K562 (cell line): ENCODE measurements around the gene NES. TPM values are rescaled to one million over a fixed set of nuclear protein-coding genes. Genes with fewer than 3 reads are reported as not detected.

Experiments
- ATAC-seq: fragments of 200-7000 bp; cut with Tn5 transposase; 3 replicates; pipeline ENCODE4 v1.9.1; 2020; ENCODE audit warnings: moderate library complexity
- BruUV-seq: library from RNA; stranded (reverse); fragments of 400-500 nt; replicated peaks from 2 replicates; lab custom pipeline; 2021; lab: Mats Ljungman, UMichigan
- CTCF ChIA-PET: fragments of 300-600 bp; formaldehyde crosslinking; extraction: SDS; loops from one replicate; lab custom pipeline; 2021; ENCODE audit warnings: low intra/inter-chr PET ratio; lab: Yijun Ruan, JAX
- POLR2A ChIA-PET: fragments of 300-600, 350-650 bp; sonication (Branson Sonifier 250); formaldehyde crosslinking; extraction: SDS; loops from one replicate; lab custom pipeline; 2021; ENCODE audit warnings: antibody characterized with exemption, inconsistent platforms; lab: Yijun Ruan, JAX
- DNase-seq, 4 experiments: peaks; one replicate each; pipeline versions ENCODE4 v3.0.0 to v3.0.0-alpha.2; 2011 to 2018; ENCODE audit warnings: low spot score in 3 of 4, mixed read lengths in 3 of 4; ENCODE audit errors: extremely low read depth in 1 of 4
- FAIRE-seq: peaks from 2 replicates; lab custom pipeline; 2011; peaks lifted over from hg19 to GRCh38; lab: Jason Lieb, UNC
- H2AFZ ChIP-seq: 2 replicates; pipeline ENCODE4 v1.6.0; 2011; ENCODE audit warnings: low read depth, low read length, control low read depth, inconsistent platforms
- H3K27ac ChIP-seq: fragments of 200-600 bp; 3 replicates; pipeline ENCODE4 v1.8.0; 2011; ENCODE audit warnings: low read depth, mild to moderate bottlenecking, control low read depth, inconsistent platforms, low read length, moderate library complexity, mixed read lengths; ENCODE audit errors: extremely low read depth
- H3K27me3 ChIP-seq, 2 experiments: fragments of 300-600 bp in 1 of 2; 2 replicates in 1 of 2; 3 replicates in 1 of 2; pipeline versions ENCODE4 v1.6.0 to v1.8.0; 2011; ENCODE audit warnings: inconsistent platforms in 2 of 2, low read length in 2 of 2, mild to moderate bottlenecking in 1 of 2, mixed read lengths in 1 of 2, moderate library complexity in 1 of 2; ENCODE audit not compliant: control insufficient read depth in 2 of 2, insufficient read depth in 2 of 2
- H3K36me3 ChIP-seq: fragments of 300-600 bp; 3 replicates; pipeline ENCODE4 v1.8.0; 2011; ENCODE audit warnings: mild to moderate bottlenecking, low read length, inconsistent platforms; ENCODE audit not compliant: control insufficient read depth, insufficient read depth
- H3K4me1 ChIP-seq, 2 experiments: fragments of 200-600 bp in 1 of 2; replicated peaks in 1 of 2; 2 replicates in 1 of 2; 3 replicates in 1 of 2; pipeline versions ENCODE4 v1.5.1 to v1.8.0; 2011; ENCODE audit warnings: inconsistent platforms in 2 of 2, low read length in 2 of 2, mild to moderate bottlenecking in 1 of 2, mixed read lengths in 1 of 2, moderate library complexity in 1 of 2; ENCODE audit not compliant: control insufficient read depth in 2 of 2, insufficient read depth in 2 of 2
- H3K4me2 ChIP-seq: 2 replicates; pipeline ENCODE4 v1.6.1; 2011; ENCODE audit warnings: low read length, control low read depth, inconsistent platforms, mixed read lengths; ENCODE audit not compliant: insufficient read depth
- H3K4me3 ChIP-seq: fragments of 200-600 bp; sonication (generic), shearing (Covaris generic); 2 replicates; pipeline ENCODE4 v1.5.1; 2016; ENCODE audit warnings: control low read depth, inconsistent platforms
- H3K79me2 ChIP-seq: fragments of 200-600 bp; 3 replicates; pipeline ENCODE4 v1.8.0; 2011; ENCODE audit warnings: low read length, inconsistent platforms; ENCODE audit not compliant: control insufficient read depth, insufficient read depth
- H3K9ac ChIP-seq, 2 experiments: 2 replicates each; pipeline versions ENCODE4 v1.6.0 to v1.6.1; 2011; ENCODE audit warnings: low read depth in 2 of 2, low read length in 2 of 2, control low read depth in 1 of 2, inconsistent platforms in 1 of 2, mild to moderate bottlenecking in 1 of 2, mixed read lengths in 1 of 2; ENCODE audit not compliant: insufficient read depth in 1 of 2
- H3K9me1 ChIP-seq: one replicate; pipeline ENCODE4 v1.6.0; 2011; ENCODE audit warnings: inconsistent platforms, mild to moderate bottlenecking, low read length, moderate library complexity; ENCODE audit not compliant: control insufficient read depth, insufficient read depth
- H3K9me3 ChIP-seq: replicated peaks from 2 replicates; pipeline ENCODE4 v1.5.1; 2011; ENCODE audit warnings: low read depth, low read length, inconsistent platforms; ENCODE audit not compliant: control insufficient read depth, insufficient read depth
- H4K20me1 ChIP-seq: replicated peaks from 2 replicates; pipeline ENCODE4 v1.6.1; 2011; ENCODE audit warnings: low read length, inconsistent platforms, mixed read lengths; ENCODE audit not compliant: control insufficient read depth, insufficient read depth
- EGR1 ChIP-seq: fragments of 450-650 bp; conservative IDR thresholded peaks from 2 replicates; pipeline ENCODE4 v1.6.1; 2017; ENCODE audit warnings: mild to moderate bottlenecking
- EHMT2 ChIP-seq: fragments of 450-650 bp; IDR thresholded peaks from 2 replicates; pipeline ENCODE4 v1.6.1; 2018; ENCODE audit warnings: antibody characterized with exemption
- NFYB ChIP-seq: IDR thresholded peaks from 2 replicates; pipeline ENCODE4 v1.6.1; 2011; ENCODE audit warnings: mild to moderate bottlenecking, moderate library complexity; ENCODE audit not compliant: insufficient read length; ENCODE audit errors: extremely low read depth
- PHB2 ChIP-seq: fragments of 450-650 bp; IDR thresholded peaks from 2 replicates; pipeline ENCODE4 v1.6.1; 2017; ENCODE audit warnings: low read depth
- PRMT5 ChIP-seq: sonication (generic); formaldehyde crosslinking; IDR thresholded peaks from 2 replicates; pipeline ENCODE4 v1.5.0; 2020; ENCODE audit warnings: missing genetic modification reagents
- SMAD2 ChIP-seq: fragments of 150-350 bp; IDR thresholded peaks from 2 replicates; pipeline ENCODE4 v1.6.1; 2014; ENCODE audit warnings: low read depth, mild to moderate bottlenecking, low read length
- TCF7L2 ChIP-seq: fragments of 150-350 bp; IDR thresholded peaks from 2 replicates; pipeline ENCODE4 v1.6.1; 2016; ENCODE audit warnings: low read depth, mild to moderate bottlenecking, low read length, moderate library complexity
- WGBS: fragments of 100-300 bp; shearing (Covaris generic); methylation state at CpG from one replicate; pipeline ENCODE4 v1.1.6; 2016; ENCODE audit warnings: low coverage, mixed read lengths; ENCODE audit not compliant: insufficient coverage; ENCODE audit errors: missing lambda C conversion rate; 5-methylcytosine and 5-hydroxymethylcytosine counted together
- in situ Hi-C: fragments of 300-500 bp; cut with MboI; formaldehyde crosslinking; loops from 4 replicates; pipeline ENCODE4 v1.15.0; 2018; ENCODE audit warnings: inconsistent platforms, mixed read lengths
- intact Hi-C: fragments of 100-400 bp; cut with micrococcal nuclease; formaldehyde crosslinking; loops from 2 replicates; pipeline ENCODE4 v1.14.2; 2022
- polyA plus RNA-seq, 8 experiments: library from polyadenylated mRNA; depleted of rRNA in 4 of 8; stranded (reverse) in 5 of 8; unstranded in 3 of 8; fragments of >200 nt; fragmentation: Nextera tagmentation in 2 of 8; fragmentation: Illumina TruSeq in 1 of 8; extraction: Ambion mirVana in 2 of 8; extraction: Trizol in 1 of 8; gene quantifications; 2 replicates each; pipeline versions ENCODE4 v1.2.1 to v1.2.3, GENCODE V29; 2011 to 2014; ENCODE audit warnings: inconsistent platforms in 1 of 8, missing spikeins in 1 of 8
- total RNA-seq, 7 experiments: library from RNA; depleted of rRNA in 6 of 7; stranded (reverse); fragments of >200 nt in 6 of 7; fragmentation: Illumina TruSeq in 2 of 7; extraction: Trizol in 2 of 7; gene quantifications; 2 replicates each; pipeline versions ENCODE4 v1.2.1 to v1.2.3, GENCODE V29; 2011 to 2021; ENCODE audit warnings: low replicate concordance in 1 of 7
- TF ChIP-seq, protein P1 (sequence below): sonication (generic); formaldehyde crosslinking; IDR thresholded peaks from 2 replicates; pipeline ENCODE4 v1.8.1; 2023; ENCODE audit warnings: mild to moderate bottlenecking, missing genetic modification reagents
- TF ChIP-seq, protein P2 (sequence below), 2 experiments: fragments of 450-650 bp; formaldehyde crosslinking in 1 of 2; IDR thresholded peaks; 2 replicates each; pipeline versions ENCODE4 v1.4.0 to v1.6.1; 2014 to 2020; ENCODE audit warnings: mild to moderate bottlenecking in 2 of 2, borderline replicate concordance in 1 of 2, low read depth in 1 of 2

NES gene
- total and polyA plus RNA-seq, 9 of the 15 experiments (the other 6 are each of a cell fraction or from before 2014, with no cell fraction given), result 0.10 to 8.6 (median 4.2) TPM

DNA sequence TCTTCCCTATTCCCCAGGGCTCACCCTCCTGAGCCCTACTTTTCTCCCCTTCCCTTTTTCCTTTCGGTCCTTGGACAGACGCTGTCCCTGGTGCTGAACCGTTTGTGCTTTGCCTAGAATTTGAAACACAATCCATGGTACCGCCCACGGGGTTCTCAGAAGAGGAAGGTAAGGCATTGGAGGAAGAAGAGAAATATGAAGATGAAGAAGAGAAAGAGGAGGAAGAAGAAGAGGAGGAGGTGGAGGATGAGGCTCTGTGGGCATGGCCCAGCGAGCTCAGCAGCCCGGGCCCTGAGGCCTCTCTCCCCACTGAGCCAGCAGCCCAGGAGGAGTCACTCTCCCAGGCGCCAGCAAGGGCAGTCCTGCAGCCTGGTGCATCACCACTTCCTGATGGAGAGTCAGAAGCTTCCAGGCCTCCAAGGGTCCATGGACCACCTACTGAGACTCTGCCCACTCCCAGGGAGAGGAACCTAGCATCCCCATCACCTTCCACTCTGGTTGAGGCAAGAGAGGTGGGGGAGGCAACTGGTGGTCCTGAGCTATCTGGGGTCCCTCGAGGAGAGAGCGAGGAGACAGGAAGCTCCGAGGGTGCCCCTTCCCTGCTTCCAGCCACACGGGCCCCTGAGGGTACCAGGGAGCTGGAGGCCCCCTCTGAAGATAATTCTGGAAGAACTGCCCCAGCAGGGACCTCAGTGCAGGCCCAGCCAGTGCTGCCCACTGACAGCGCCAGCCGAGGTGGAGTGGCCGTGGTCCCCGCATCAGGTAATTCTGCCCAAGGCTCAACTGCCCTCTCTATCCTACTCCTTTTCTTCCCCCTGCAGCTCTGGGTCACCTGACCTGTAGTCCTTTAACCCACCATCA lies 24.8 kb downstream of the NES start:
- H3K9me3 ChIP-seq, result no peaks in the 10 kb centered on the region
- no peak overlapping the region for H3K4me3 ChIP-seq
- peaks cover 54% of the 10 kb centered on the region; the same call in 2 of the 3 replicates for H3K36me3 ChIP-seq
- DNase-seq, result peak in 2 of 4 experiments; percentile 39 to 64
- no peak overlapping the region for H2AFZ ChIP-seq
- BruUV-seq, result no TSS peak
- in situ Hi-C loops (no loop called here), intact Hi-C loops (no loop called here)
- H3K79me2 ChIP-seq, result peaks cover 45% of the 10 kb centered on the region
- H3K4me1 ChIP-seq, result peaks cover 9 to 32% of the 10 kb centered on the region in 2 experiments
- H3K4me2 ChIP-seq, result no peak overlapping the region
- 67% methylated on average over 12 of the region's 16 CpGs for WGBS
- H3K27ac ChIP-seq, result no peak overlapping the region
- CTCF ChIA-PET, result interaction anchor here (1.1 kb wide), 1 partner anchor 27 kb away, joined by 4 read pairs; no protein-coding TSS in a partner anchor
- H3K27me3 ChIP-seq, result no peaks in the 10 kb centered on the region
- H3K9me1 ChIP-seq, result peaks cover 52% of the 10 kb centered on the region
- H4K20me1 ChIP-seq, result peaks cover 86% of the 10 kb centered on the region
- H3K9ac ChIP-seq, result no peak overlapping the region
- FAIRE-seq, result peak; percentile 79
- ATAC-seq, result peak; percentile 13; the same call in 1 of the 3 replicates
- POLR2A ChIA-PET, result interaction anchor here (1.0 to 1.6 kb wide), 4 partner anchors 8 to 24 kb away, joined by 3 to 6 read pairs (median 4); partner anchors contain the start of gene NES
- TF ChIP-seq SMAD2, result no peak
- TF ChIP-seq, protein P1, sequence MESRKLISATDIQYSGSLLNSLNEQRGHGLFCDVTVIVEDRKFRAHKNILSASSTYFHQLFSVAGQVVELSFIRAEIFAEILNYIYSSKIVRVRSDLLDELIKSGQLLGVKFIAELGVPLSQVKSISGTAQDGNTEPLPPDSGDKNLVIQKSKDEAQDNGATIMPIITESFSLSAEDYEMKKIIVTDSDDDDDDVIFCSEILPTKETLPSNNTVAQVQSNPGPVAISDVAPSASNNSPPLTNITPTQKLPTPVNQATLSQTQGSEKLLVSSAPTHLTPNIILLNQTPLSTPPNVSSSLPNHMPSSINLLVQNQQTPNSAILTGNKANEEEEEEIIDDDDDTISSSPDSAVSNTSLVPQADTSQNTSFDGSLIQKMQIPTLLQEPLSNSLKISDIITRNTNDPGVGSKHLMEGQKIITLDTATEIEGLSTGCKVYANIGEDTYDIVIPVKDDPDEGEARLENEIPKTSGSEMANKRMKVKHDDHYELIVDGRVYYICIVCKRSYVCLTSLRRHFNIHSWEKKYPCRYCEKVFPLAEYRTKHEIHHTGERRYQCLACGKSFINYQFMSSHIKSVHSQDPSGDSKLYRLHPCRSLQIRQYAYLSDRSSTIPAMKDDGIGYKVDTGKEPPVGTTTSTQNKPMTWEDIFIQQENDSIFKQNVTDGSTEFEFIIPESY (CRISPR knock-in tag), result peak; percentile 41; the same call in 1 of the 2 replicates
- TF ChIP-seq, protein P2, sequence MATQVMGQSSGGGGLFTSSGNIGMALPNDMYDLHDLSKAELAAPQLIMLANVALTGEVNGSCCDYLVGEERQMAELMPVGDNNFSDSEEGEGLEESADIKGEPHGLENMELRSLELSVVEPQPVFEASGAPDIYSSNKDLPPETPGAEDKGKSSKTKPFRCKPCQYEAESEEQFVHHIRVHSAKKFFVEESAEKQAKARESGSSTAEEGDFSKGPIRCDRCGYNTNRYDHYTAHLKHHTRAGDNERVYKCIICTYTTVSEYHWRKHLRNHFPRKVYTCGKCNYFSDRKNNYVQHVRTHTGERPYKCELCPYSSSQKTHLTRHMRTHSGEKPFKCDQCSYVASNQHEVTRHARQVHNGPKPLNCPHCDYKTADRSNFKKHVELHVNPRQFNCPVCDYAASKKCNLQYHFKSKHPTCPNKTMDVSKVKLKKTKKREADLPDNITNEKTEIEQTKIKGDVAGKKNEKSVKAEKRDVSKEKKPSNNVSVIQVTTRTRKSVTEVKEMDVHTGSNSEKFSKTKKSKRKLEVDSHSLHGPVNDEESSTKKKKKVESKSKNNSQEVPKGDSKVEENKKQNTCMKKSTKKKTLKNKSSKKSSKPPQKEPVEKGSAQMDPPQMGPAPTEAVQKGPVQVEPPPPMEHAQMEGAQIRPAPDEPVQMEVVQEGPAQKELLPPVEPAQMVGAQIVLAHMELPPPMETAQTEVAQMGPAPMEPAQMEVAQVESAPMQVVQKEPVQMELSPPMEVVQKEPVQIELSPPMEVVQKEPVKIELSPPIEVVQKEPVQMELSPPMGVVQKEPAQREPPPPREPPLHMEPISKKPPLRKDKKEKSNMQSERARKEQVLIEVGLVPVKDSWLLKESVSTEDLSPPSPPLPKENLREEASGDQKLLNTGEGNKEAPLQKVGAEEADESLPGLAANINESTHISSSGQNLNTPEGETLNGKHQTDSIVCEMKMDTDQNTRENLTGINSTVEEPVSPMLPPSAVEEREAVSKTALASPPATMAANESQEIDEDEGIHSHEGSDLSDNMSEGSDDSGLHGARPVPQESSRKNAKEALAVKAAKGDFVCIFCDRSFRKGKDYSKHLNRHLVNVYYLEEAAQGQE (IDR thresholded peaks at IDR 0.05; ENCODE audit: borderline replicate concordance), result peak; percentile 98
- TF ChIP-seq, protein P2 (CRISPR knock-in tag; IDR thresholded peaks at IDR 0.05; ENCODE audit: low read depth), result peak; percentile 89
- TF ChIP-seq PHB2, result no peak
- peak; percentile 96 for TF ChIP-seq EHMT2
- TF ChIP-seq EGR1, result peak; percentile 59
- TF ChIP-seq TCF7L2, result no peak
- TF ChIP-seq NFYB, result no peak
- no peak for TF ChIP-seq PRMT5 (CRISPR knock-in tag)
